Heart left ventricle (tissue), 16 donors: ENCODE measurements around the gene HDAC4. TPM values are rescaled to one million over a fixed set of nuclear protein-coding genes. Genes with fewer than 3 reads are reported as not detected.

Source experiments
- ATAC-seq, 4 donors: fragments of 200-7000 bp; cut with Tn5 transposase; one replicate each; pipeline ENCODE4 v1.9.1; 2020 to 2022; ENCODE audit warnings: moderate library complexity in 4 of 4, mild to moderate bottlenecking in 3 of 4, moderate number of reproducible peaks in 1 of 4
- DNase-seq, 5 donors: peaks; one replicate each; pipeline ENCODE4 v3.0.0-alpha.2; 2020
- H3K27ac ChIP-seq, 12 donors: fragments of 200-600 bp; sonication (generic) in 4 of 12; one replicate each; pipeline versions ENCODE4 v1.5.0 to v1.8.0; 2016 to 2022; ENCODE audit warnings: mild to moderate bottlenecking in 2 of 12
- H3K27me3 ChIP-seq, 9 donors: fragments of 200-600 bp; sonication (generic) in 2 of 9; one replicate each; pipeline versions ENCODE4 v1.5.1 to v1.8.0; 2016 to 2022; ENCODE audit warnings: mild to moderate bottlenecking in 3 of 9
- H3K36me3 ChIP-seq, 9 donors: fragments of 200-600 bp; sonication (generic) in 2 of 9; one replicate each; pipeline versions ENCODE4 v1.5.0 to v1.8.0; 2018 to 2022; ENCODE audit warnings: mild to moderate bottlenecking in 2 of 9
- H3K4me1 ChIP-seq, 12 donors: fragments of 200-600 bp; sonication (generic) in 4 of 12; one replicate each; pipeline versions ENCODE4 v1.5.0 to v1.8.0; 2016 to 2022; ENCODE audit warnings: mild to moderate bottlenecking in 3 of 12
- H3K4me3 ChIP-seq, 12 donors: fragments of 200-600 bp; sonication (generic) in 4 of 12; one replicate each; pipeline versions ENCODE4 v1.5.0 to v1.8.0; 2017 to 2022; ENCODE audit warnings: mild to moderate bottlenecking in 9 of 12, moderate library complexity in 4 of 12
- H3K9me3 ChIP-seq, 12 donors: fragments of 200-600 bp; sonication (generic) in 4 of 12; one replicate each; pipeline versions ENCODE4 v1.5.0 to v1.8.0; 2016 to 2022; ENCODE audit warnings: mild to moderate bottlenecking in 1 of 12
- POLR2A ChIP-seq, 2 donors: fragments of 450-650 bp; IDR thresholded peaks; one replicate each; pipeline ENCODE4 v1.6.1; 2017; ENCODE audit warnings: antibody characterized with exemption in 2 of 2, mild to moderate bottlenecking in 2 of 2, moderate library complexity in 2 of 2
- WGBS, 4 donors: extraction: QIAGEN DNeasy Blood & Tissue Kit in 2 of 4; methylation state at CpG; one replicate each; pipeline versions ENCODE4 v1.1.5 to v1.1.7; 2013 to 2018; 5-methylcytosine and 5-hydroxymethylcytosine counted together
- intact Hi-C, 10 donors: fragments of 100-400 bp; cut with DNase I; formaldehyde crosslinking; loops; one replicate each; pipeline versions ENCODE4 v1.11.1 to v1.14.2; 2022
- polyA plus RNA-seq, 2 donors: library from polyadenylated mRNA; stranded (reverse); fragments of 200-250 nt; gene quantifications; one replicate each; pipeline ENCODE4 v1.2.3, GENCODE V29; 2013
- total RNA-seq, 9 donors: library from RNA; depleted of rRNA in 2 of 9; stranded (reverse); fragments of >200 nt in 2 of 9; fragmentation: NEBNext Ultra II Directional in 3 of 9; extraction: Animal tissue kit (Norgen Biotek cat#: 25700) in 3 of 9; gene quantifications; one replicate each; pipeline versions ENCODE4 v1.1.0 to v1.2.4, GENCODE V29; 2016 to 2023
- TF ChIP-seq, protein P1 (sequence below), 12 donors: fragments of 200-600 bp; sonication (generic) in 4 of 12; IDR thresholded peaks; one replicate each; pipeline versions ENCODE4 v1.5.0 to v1.8.0; 2018 to 2022; ENCODE audit warnings: antibody characterized with exemption in 12 of 12, mild to moderate bottlenecking in 5 of 12
- donor health status: ischemic (EF 13 %, LVEDD 7.1; RV severe dilation, severe dysfunction).
- donor health status: healthy with polysubstance abuse.
- donor health status: DM: no; HTN: yes; CAD: no.
- donor health status: DM: no; HTN: no; CAD: no.
- donor health status: ischemic (EF 25% LVEDD 6.9; RV normal size, moderate dysfunction).
- donor health status: ischemic (EF 25% LVEDD 5.7; RV mildly dilated, moderate dysfunction).
- donor health status: healthy.
- donor health status: DM: yes; HTN: yes; CAD: no.
- donor health status: ischemic (EF 35%, LVEDD 5.7; RV mildly dilated, moderate dysfunction).
- donor health status: nonischemic (EF 11% LVEDD 7.7; RV severe dilation, severe dysfunction).
- donor health status: DM: yes; HTN: yes; CAD: no.
- donor health status: PGD.
- donor health status: ischemic (EF 29% LVEDD 5.4; RV normal size, mild dysfunction).
- donor health status: nonischemic (EF 23%, LVEDD 6.1; RV moderate dilation, normal function).

The HDAC4 gene
- total and polyA plus RNA-seq, 11 donors: 13.9 to 37.6 (median 27.5) TPM

- DNase-seq: no peak
- Histone ChIP-seq H3K27me3 (peaks cover 0 to 18% (median 0%) of the 10 kb centered on the region in 9 donors), H3K4me1 (no peaks in the 10 kb centered on the region), H3K4me3 (no peak overlapping the region), H3K9me3 (no peaks in the 10 kb centered on the region), H3K36me3 (no peaks in the 10 kb centered on the region), H3K27ac (no peak overlapping the region)
- intact Hi-C loops: no loop called here
- TF ChIP-seq, protein P1, sequence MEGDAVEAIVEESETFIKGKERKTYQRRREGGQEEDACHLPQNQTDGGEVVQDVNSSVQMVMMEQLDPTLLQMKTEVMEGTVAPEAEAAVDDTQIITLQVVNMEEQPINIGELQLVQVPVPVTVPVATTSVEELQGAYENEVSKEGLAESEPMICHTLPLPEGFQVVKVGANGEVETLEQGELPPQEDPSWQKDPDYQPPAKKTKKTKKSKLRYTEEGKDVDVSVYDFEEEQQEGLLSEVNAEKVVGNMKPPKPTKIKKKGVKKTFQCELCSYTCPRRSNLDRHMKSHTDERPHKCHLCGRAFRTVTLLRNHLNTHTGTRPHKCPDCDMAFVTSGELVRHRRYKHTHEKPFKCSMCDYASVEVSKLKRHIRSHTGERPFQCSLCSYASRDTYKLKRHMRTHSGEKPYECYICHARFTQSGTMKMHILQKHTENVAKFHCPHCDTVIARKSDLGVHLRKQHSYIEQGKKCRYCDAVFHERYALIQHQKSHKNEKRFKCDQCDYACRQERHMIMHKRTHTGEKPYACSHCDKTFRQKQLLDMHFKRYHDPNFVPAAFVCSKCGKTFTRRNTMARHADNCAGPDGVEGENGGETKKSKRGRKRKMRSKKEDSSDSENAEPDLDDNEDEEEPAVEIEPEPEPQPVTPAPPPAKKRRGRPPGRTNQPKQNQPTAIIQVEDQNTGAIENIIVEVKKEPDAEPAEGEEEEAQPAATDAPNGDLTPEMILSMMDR (IDR thresholded peaks at IDR 0.05): no peak
- no peak for TF ChIP-seq POLR2A (IDR thresholded peaks at IDR 0.05)
- no peak for ATAC-seq
- WGBS, 4 donors: 70 to 79% (median 76%) methylated on average over 4 of the region's 4 CpGs
Observed at GRCh38 chr2:239421851-239422250, 21.0 kb upstream of the HDAC4 start.

- Histone ChIP-seq H3K36me3 (no peaks in the 10 kb centered on the region), H3K4me3 (no peak overlapping the region), H3K27ac (no peak overlapping the region), H3K4me1 (no peaks in the 10 kb centered on the region), H3K27me3 (peaks cover 0 to 18% (median 0%) of the 10 kb centered on the region in 9 donors), H3K9me3 (no peaks in the 10 kb centered on the region)
- intact Hi-C loops: no loop called here
- WGBS, 4 donors: 82 to 89% (median 86%) methylated on average over 12 of the region's 12 CpGs
- DNase-seq: no peak
- TF ChIP-seq, protein P1 (IDR thresholded peaks at IDR 0.05): no peak
- no peak for TF ChIP-seq POLR2A (IDR thresholded peaks at IDR 0.05)
- ATAC-seq: no peak
Observed at GRCh38 chr2:239420082-239420481, 19.3 kb upstream of the HDAC4 start.

DNA sequence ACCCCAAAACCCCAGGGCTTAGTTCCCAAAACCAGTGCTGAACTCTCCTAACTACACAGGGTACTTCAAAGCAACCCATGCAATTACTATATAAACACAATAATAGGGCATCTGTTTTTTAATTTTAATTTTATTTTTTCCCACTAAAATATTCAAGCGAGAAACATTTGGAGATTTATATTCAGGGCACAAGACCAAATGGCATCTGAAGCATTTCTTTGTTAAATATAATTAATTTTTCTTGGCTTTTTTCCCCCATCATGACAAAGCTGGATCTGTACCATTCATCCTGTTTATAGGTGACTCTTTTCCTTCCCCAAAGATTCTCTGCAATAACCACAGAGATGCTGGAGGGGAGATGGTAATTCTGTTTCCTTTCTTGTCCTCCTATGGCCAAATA, 18.1 kb upstream of the HDAC4 start:
- TF ChIP-seq, protein P1 (IDR thresholded peaks at IDR 0.05): no peak
- TF ChIP-seq POLR2A (IDR thresholded peaks at IDR 0.05): no peak
- Histone ChIP-seq H3K27me3 (peaks cover 0 to 17% (median 0%) of the 10 kb centered on the region in 9 donors), H3K36me3 (no peaks in the 10 kb centered on the region), H3K9me3 (peaks cover 0 to 5% (median 0%) of the 10 kb centered on the region in 12 donors), H3K27ac (no peak overlapping the region), H3K4me1 (no peaks in the 10 kb centered on the region), H3K4me3 (no peak overlapping the region)
- DNase-seq (no peak), ATAC-seq (no peak)
- 77 to 92% (median 84%) methylated on average over 1 of the region's 1 CpG for WGBS, 4 donors
- intact Hi-C loops: loop anchor here in 1 of 10 donors (10.0 kb wide), 1 partner anchor 394 kb away; no protein-coding TSS in a partner anchor

DNA sequence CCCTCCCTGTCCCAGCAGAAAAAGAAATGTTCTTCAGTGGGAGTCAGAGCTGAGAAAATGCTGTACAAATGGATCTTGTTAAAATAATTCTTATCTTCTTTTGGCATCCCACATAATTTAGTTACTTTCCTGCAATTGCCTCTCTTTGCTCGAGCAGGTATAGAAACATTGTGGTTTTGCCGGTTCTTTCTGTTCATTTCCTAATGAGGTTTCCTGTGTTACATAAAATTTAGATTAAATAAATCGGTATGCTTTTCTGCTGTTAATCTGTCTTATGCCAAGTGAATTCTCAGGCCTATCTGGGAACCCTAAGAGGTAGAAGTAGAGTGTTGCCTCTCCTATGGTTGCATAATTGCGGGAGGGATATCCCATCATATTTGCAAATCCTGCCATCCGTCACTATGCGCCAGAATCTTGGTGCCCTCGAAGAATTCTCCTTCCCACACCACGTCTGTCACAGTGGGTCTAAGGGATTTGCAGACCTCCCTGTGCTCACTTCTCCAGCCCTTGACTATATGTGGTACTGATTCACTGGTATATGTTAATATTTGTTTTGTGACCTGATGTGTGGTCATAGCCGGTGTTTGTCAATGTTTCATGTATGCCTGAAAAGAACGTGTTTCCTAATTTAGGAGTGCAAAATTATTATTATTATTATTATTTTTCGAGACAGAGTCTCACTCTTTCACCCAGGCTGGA, 12.2 kb upstream of the HDAC4 start:
- ATAC-seq (no peak), DNase-seq (no peak)
- intact Hi-C loops: loop anchor here in 1 of 10 donors (10.0 kb wide), 1 partner anchor 388 kb away; no protein-coding TSS in a partner anchor
- no peaks in the 10 kb centered on the region for H3K36me3 ChIP-seq
- H3K27me3 ChIP-seq: peaks cover 0 to 4% (median 0%) of the 10 kb centered on the region in 9 donors
- H3K4me3 ChIP-seq: no peak overlapping the region
- no peak overlapping the region for H3K27ac ChIP-seq
- 82 to 88% (median 85%) methylated on average over 11 of the region's 11 CpGs for WGBS, 4 donors
- peaks cover 0 to 24% (median 7%) of the 10 kb centered on the region in 12 donors for H3K9me3 ChIP-seq
- TF ChIP-seq POLR2A (IDR thresholded peaks at IDR 0.05): no peak
- TF ChIP-seq, protein P1 (IDR thresholded peaks at IDR 0.05): no peak
- H3K4me1 ChIP-seq: no peaks in the 10 kb centered on the region
